GM19324 (cell line): ENCODE data around the gene HTR3C.

Experiments
- ATAC-seq: cut with Tn5 transposase; IDR thresholded peaks from one replicate; pipeline ENCODE4 v1.9.1; 2021; ENCODE audit warnings: mild to moderate bottlenecking, moderate library complexity; ENCODE audit not compliant: unreplicated experiment, low FRiP score

HTR3C gene

GRCh38 chr3:184082465-184082864 is 29.6 kb downstream of the HTR3C start:
- no peak for ATAC-seq

- ATAC-seq = no peak
These were observed 32.6 kb downstream of the HTR3C start for GRCh38 chr3:184085389-184085852.

- no peak for ATAC-seq
These were observed 39.4 kb downstream of the HTR3C start for GRCh38 chr3:184092199-184092598.

GRCh38 chr3:184096811-184097383 is 44.0 kb downstream of the HTR3C start, which contains the start of gene HTR3E:
HTR3E (plus strand) TSS chr3:184097064; CDS start chr3:184097530, 466 bp downstream.
- ATAC-seq = no peak

GRCh38 chr3:184097556-184097955 is 44.7 kb downstream of the HTR3C start:
- ATAC-seq = no peak

GRCh38 chr3:184099806-184100686 is 47.2 kb downstream of the HTR3C start:
- no peak for ATAC-seq
